ENCODE results near the gene SERF2. TPM values are rescaled to one million over a fixed set of nuclear protein-coding genes. Genes with fewer than 3 reads are reported as not detected.
A peak's percentile ranks its signal among the peaks of the same experiment; 100 is the strongest.

Gene SERF2
- polyA plus RNA-seq, 3 donors: 1,511 to 3,135 (median 2,483) TPM

DNA sequence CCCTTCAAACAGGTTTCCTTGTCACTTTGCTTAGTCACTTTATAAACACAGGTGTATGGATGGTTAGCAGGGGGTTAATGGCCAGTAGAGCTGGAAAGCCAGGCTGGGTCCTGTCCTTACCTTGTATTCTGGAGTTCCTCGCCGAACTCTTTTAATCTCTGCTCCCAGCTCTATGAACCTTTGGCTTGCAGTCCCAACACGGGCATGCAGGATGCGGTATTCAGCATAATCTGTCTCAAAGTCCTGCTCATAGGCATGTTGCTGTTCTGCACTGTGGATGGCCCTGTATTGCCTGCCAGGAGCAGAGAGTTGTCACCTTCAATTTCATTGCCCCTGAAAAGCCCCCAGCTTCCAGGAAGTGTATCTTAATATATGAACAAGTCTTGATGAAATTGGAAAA is 18.1 kb upstream of the SERF2 start:
- TF ChIP-seq, protein P1, sequence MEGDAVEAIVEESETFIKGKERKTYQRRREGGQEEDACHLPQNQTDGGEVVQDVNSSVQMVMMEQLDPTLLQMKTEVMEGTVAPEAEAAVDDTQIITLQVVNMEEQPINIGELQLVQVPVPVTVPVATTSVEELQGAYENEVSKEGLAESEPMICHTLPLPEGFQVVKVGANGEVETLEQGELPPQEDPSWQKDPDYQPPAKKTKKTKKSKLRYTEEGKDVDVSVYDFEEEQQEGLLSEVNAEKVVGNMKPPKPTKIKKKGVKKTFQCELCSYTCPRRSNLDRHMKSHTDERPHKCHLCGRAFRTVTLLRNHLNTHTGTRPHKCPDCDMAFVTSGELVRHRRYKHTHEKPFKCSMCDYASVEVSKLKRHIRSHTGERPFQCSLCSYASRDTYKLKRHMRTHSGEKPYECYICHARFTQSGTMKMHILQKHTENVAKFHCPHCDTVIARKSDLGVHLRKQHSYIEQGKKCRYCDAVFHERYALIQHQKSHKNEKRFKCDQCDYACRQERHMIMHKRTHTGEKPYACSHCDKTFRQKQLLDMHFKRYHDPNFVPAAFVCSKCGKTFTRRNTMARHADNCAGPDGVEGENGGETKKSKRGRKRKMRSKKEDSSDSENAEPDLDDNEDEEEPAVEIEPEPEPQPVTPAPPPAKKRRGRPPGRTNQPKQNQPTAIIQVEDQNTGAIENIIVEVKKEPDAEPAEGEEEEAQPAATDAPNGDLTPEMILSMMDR (IDR thresholded peaks at IDR 0.05): no peak
- Histone ChIP-seq H3K27ac (ENCODE audit: low read depth in 1 of 2, low read length in 2 of 2) (no peak overlapping the region), H3K9me3 (replicated peaks in 1 of 2; ENCODE audit: control insufficient read depth in 1 of 2, insufficient read depth in 1 of 2, low read length in 2 of 2) (no peaks in the 10 kb centered on the region), H3K4me3 (replicated peaks in 1 of 3; ENCODE audit: low read depth in 2 of 3, low read length in 3 of 3) (no peak overlapping the region), H3K27me3 (ENCODE audit: control insufficient read depth in 2 of 2, insufficient read depth in 2 of 2, low read length in 2 of 2) (no peaks in the 10 kb centered on the region), H4K20me1 (ENCODE audit: insufficient read depth, low read length) (peaks cover 5% of the 10 kb centered on the region), H3K4me1 (ENCODE audit: control insufficient read depth in 1 of 2, insufficient read depth in 2 of 2, low read length in 2 of 2) (peaks cover 19 to 32% of the 10 kb centered on the region in 2 donors), H3K4me2 (replicated peaks; ENCODE audit: extremely low read depth, low read length, poor library complexity, severe bottlenecking) (no peak overlapping the region), H2AFZ (ENCODE audit: insufficient read depth, low read depth, low read length, poor library complexity, severe bottlenecking) (no peak overlapping the region), H3K36me3 (replicated peaks in 1 of 2; ENCODE audit: control insufficient read depth in 1 of 2, insufficient read depth in 2 of 2, low read length in 2 of 2) (peaks cover 22 to 49% of the 10 kb centered on the region in 2 donors), H3K79me2 (ENCODE audit: insufficient read depth, low read length) (no peaks in the 10 kb centered on the region), H3K9ac (ENCODE audit: insufficient read depth, low read length, poor library complexity, severe bottlenecking) (no peak overlapping the region)
- Mint-ChIP-seq H3K27ac (peak overlapping the region in 2 of 7 donors; percentile 18 to 43), H3K27me3 (ENCODE audit: low read depth in 3 of 3) (peaks cover 0 to 3% (median 2%) of the 10 kb centered on the region in 3 donors), H3K4me3 (no peak overlapping the region), H3K9me3 (no peaks in the 10 kb centered on the region), H3K4me1 (peaks cover 30% of the 10 kb centered on the region), H3K36me3 (peaks cover 31 to 42% of the 10 kb centered on the region in 2 donors)
- intact Hi-C loops (cut with micrococcal nuclease): no loop called here
- 94% methylated on average over 4 of the region's 4 CpGs for WGBS (ENCODE audit: insufficient coverage)
- DNase-seq: no peak

DNA sequence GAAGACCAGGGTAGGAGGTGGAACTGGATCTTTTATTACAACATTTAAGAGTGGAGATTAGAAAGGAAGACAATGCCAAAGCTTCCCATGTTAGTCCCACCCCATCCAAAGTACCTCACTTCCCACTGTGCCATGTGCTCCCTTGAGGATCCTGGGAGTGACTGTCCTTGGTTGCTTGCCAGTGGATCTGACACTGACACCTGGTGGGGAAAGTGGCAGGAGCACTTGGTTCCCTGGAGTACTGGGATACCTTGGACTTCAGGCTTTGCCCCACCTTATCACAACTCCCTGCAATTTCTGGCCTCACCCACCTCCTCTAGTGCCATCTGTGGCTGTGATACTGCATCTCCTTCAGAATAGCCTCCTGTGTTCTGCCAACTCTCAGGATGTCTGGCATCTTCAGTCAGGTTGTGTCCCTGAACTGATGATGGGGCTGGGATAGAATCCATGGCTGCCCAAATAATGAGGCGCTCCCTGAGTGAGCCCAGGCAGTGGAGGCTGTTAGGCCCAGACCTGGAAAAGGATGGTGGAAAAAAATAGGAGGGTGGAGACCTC is 16.6 kb upstream of the SERF2 start:
- Mint-ChIP-seq H3K36me3 (peaks cover 20 to 30% of the 10 kb centered on the region in 2 donors), H3K27ac (peak overlapping the region in 2 of 7 donors; percentile 20 to 74), H3K4me3 (peak overlapping the region in 1 of 2 donors; percentile 93), H3K27me3 (ENCODE audit: low read depth in 3 of 3) (peaks cover 0 to 3% (median 2%) of the 10 kb centered on the region in 3 donors), H3K9me3 (no peaks in the 10 kb centered on the region), H3K4me1 (peaks cover 30% of the 10 kb centered on the region)
- no peak overlapping the region for H2AFZ ChIP-seq (ENCODE audit: insufficient read depth, low read depth, low read length, poor library complexity, severe bottlenecking)
- H3K9me3 ChIP-seq (replicated peaks in 1 of 2; ENCODE audit: control insufficient read depth in 1 of 2, insufficient read depth in 1 of 2, low read length in 2 of 2): no peaks in the 10 kb centered on the region
- H3K4me2 ChIP-seq (replicated peaks; ENCODE audit: extremely low read depth, low read length, poor library complexity, severe bottlenecking): no peak overlapping the region
- no CpG with 5 or more reads among the region's 1 CpG for WGBS (ENCODE audit: insufficient coverage)
- H4K20me1 ChIP-seq (ENCODE audit: insufficient read depth, low read length): peaks cover 5% of the 10 kb centered on the region
- peaks cover 19 to 32% of the 10 kb centered on the region in 2 donors for H3K4me1 ChIP-seq (ENCODE audit: control insufficient read depth in 1 of 2, insufficient read depth in 2 of 2, low read length in 2 of 2)
- no peak overlapping the region for H3K27ac ChIP-seq (ENCODE audit: low read depth in 1 of 2, low read length in 2 of 2)
- TF ChIP-seq, protein P1 (IDR thresholded peaks at IDR 0.05): no peak
- H3K4me3 ChIP-seq (replicated peaks in 1 of 3; ENCODE audit: low read depth in 2 of 3, low read length in 3 of 3): no peak overlapping the region
- peak in 1 of 3 donors; percentile 26 for DNase-seq
- no peak overlapping the region for H3K9ac ChIP-seq (ENCODE audit: insufficient read depth, low read length, poor library complexity, severe bottlenecking)
- H3K79me2 ChIP-seq (ENCODE audit: insufficient read depth, low read length): no peaks in the 10 kb centered on the region
- intact Hi-C loops (cut with micrococcal nuclease): no loop called here
- peaks cover 17 to 36% of the 10 kb centered on the region in 2 donors for H3K36me3 ChIP-seq (replicated peaks in 1 of 2; ENCODE audit: control insufficient read depth in 1 of 2, insufficient read depth in 2 of 2, low read length in 2 of 2)
- no peaks in the 10 kb centered on the region for H3K27me3 ChIP-seq (ENCODE audit: control insufficient read depth in 2 of 2, insufficient read depth in 2 of 2, low read length in 2 of 2)
